IMR-90 (cell line): ENCODE results near the gene ZDHHC24. TPM values are rescaled to one million over a fixed set of nuclear protein-coding genes. Genes with fewer than 3 reads are reported as not detected.

Experiments used
- CEBPB ChIP-seq: IDR thresholded peaks from 2 replicates; pipeline ENCODE4 v1.6.1; 2012; ENCODE audit warnings: low read depth, low read length, improper control_type of control experiment
- CHD1 ChIP-seq: IDR thresholded peaks from 2 replicates; pipeline ENCODE4 v1.6.1; 2012; ENCODE audit warnings: low read depth, low read length, improper control_type of control experiment
- MAFK ChIP-seq: IDR thresholded peaks from 2 replicates; pipeline ENCODE4 v1.6.1; 2012; ENCODE audit warnings: low read depth, low read length, improper control_type of control experiment
- NFE2L2 ChIP-seq: fragments of 150-350 bp; IDR thresholded peaks from 2 replicates; pipeline ENCODE4 v1.6.1; 2016; ENCODE audit warnings: low read depth, mild to moderate bottlenecking, low read length
- RAD21 ChIP-seq: IDR thresholded peaks from 2 replicates; pipeline ENCODE4 v1.6.1; 2012; ENCODE audit warnings: low read length, improper control_type of control experiment
- SMC3 ChIP-seq: fragments of 150-350 bp; IDR thresholded peaks from 2 replicates; pipeline ENCODE4 v1.6.1; 2016; ENCODE audit warnings: low read depth, mild to moderate bottlenecking, antibody characterized with exemption, low read length, moderate library complexity
- polyA plus RNA-seq, 3 experiments: library from polyadenylated mRNA; depleted of rRNA; stranded (reverse); fragments of >200 nt; gene quantifications; 2 replicates each; pipeline ENCODE4 v1.2.3, GENCODE V29; 2012; ENCODE audit warnings: low replicate concordance in 1 of 3
- total RNA-seq: library from RNA; depleted of rRNA; stranded (reverse); fragments of >200 nt; gene quantifications from 2 replicates; pipeline ENCODE4 v1.2.3, GENCODE V29; 2012

The ZDHHC24 gene
- total and polyA plus RNA-seq, 2 of the 4 experiments (the other 2 are of a cell fraction), result 3.2 to 10.9 TPM

DNA sequence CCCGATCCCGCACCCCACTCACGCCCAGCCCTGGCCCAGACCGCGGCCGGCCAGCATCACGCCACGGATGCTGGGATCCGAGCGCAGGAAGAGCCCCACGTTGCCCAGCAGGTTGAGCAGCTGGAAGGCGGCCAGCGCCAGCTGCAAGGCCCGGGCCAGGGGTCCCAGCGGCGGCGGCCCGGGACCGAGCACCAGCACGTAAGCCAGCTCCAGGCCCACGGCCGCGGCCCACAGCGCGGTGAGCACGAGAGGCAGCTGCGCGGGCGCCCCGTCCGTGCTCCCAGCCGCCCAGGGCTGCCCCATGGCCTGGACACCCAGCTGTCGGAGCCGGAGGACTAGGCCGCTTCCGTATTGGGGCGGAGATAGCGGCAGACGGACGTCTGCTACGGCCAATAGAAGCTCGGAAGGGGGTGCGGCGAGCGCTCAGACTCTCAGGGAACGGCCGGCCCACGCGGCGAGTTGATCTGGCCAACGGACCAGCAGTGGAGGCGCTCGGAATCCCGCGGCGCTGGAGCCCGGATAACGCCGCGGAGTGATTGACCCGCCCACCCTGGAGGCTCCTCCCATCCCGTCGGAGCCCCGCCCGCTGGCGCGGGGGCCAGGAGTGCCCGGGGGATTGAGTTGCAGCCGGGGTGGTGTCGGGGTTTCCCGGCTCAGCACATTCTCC, at the start of gene ZDHHC24 (continued):
- TF ChIP-seq SMC3 (no peak), CEBPB (no peak), RAD21 (no peak), MAFK (no peak), CHD1 (no peak), NFE2L2 (no peak)
